NOMO-1 treated with DMSO at 0.1 percent for 48 hours (cell line): ENCODE results near the gene WWOX.

Experiments used
- DNase-seq: peaks from one replicate; lab custom pipeline; 2025; ENCODE audit not compliant: unreplicated experiment; lab: John Stamatoyannopoulos, UW

WWOX gene

GRCh38 chr16:78292086-78292843, 192.8 kb downstream of the WWOX start:
- DNase-seq = no peak

- DNase-seq = no peak
These were observed 193.5 kb downstream of the WWOX start for GRCh38 chr16:78292844-78293380.

DNA sequence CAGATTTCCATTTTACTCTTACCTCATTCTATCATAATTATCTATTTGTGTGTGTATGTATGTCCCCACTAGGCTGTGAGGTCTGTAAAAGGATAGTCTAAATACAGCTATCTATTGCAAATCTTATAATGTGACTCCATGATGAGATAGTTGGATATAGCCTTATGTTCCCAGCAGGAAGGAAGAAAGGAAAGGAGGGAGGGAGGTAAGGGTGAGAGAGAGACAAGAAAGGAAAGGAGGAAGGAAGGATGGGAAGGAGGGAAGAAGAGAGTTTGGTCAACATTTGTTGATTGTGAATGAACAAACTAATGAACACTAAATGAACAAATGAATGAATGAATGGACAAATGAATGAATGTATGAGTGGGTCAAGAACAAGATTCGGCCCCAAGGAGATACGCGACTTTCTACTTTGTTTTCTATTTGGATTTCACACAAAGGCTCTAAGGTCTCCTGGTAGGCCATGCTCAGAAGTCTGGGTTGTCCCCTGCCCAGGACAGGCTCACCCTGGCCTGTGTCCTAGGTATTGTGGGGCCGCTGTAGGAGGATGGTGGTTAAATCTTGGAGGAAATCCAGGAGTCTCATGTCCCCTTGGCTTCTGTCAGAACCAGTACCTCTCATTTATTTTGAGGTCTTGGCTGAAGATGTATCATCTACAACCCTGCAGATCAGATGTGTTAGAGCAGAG, 195.2 kb downstream of the WWOX start:
- DNase-seq = no peak

- DNase-seq = no peak
These were observed 197.7 kb downstream of the WWOX start for GRCh38 chr16:78297066-78297666.

- DNase-seq = no peak
These were observed 199.5 kb downstream of the WWOX start for GRCh38 chr16:78298986-78299385.

DNA sequence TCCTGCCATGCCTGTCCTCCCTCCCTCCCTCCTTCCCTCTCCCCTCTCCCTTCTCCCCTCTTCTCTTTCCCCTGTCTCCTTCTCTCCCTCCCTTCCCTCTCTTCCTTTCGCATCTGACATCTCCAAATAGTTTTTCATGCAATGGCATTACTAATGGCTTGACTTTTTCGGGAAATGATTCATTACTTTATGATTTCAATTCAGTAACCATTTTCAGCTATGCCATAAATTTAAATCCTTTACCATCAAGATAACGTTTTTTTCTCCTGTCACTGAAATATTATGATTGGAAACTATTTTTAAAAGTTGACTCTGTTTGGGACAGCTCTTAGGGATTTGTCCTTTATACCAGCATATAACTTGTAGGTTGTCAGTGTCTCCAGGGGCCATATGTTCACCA, 201.0 kb downstream of the WWOX start:
- DNase-seq = no peak

- DNase-seq = no peak
These were observed 204.5 kb downstream of the WWOX start for GRCh38 chr16:78303946-78304345.

DNA sequence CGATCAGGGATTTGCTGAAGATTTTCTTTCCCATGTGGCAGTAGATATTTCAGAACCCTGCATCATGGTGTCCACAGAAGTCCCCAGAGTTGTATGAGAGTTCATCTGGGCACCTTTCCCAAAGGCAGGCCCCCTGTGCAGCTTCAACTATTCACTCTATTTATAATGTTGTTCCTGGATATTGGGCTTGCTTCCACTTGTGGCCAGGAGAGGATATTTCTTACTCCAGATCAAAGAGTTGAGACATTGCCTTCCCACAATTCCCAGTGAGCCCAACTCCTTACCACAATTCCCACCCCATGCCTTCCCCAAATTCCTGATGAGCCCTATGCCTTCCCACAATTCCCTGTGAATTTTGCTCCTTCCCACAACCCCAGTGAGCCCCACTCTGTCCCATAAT, 206.9 kb downstream of the WWOX start:
- no peak for DNase-seq

DNA sequence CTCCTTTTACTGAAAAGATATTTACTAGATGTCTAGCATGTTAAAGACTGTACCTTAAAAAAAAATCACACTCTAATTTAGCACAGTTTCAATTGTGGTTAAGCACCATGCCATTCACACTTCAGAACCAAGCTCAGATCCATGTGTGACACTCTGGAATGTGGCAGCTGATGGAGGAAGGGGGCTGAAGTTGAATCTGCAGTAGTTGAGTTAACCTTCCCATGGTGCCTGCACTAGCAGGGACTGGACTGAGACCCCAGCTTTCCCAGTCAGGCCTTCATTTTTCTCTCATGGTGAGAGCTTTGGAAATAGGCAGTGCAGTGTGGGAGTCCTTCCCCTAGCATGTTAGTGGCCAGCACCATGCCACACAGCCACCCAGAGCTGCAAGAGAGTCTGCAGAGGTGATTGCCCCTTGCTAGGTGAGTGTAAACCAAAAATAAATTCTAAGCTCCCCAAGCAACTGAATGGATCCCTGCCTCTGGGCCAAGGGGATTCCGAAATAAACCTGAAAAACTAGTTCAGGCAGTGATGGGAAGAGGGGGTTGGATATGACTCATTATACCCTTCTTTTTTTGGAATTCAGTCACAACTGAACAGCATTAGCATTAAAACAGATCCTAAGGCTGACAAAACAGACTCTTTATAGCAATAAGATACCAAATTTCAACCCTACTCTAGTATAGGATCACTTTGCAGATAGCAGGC, 208.5 kb downstream of the WWOX start:
- no peak for DNase-seq

DNA sequence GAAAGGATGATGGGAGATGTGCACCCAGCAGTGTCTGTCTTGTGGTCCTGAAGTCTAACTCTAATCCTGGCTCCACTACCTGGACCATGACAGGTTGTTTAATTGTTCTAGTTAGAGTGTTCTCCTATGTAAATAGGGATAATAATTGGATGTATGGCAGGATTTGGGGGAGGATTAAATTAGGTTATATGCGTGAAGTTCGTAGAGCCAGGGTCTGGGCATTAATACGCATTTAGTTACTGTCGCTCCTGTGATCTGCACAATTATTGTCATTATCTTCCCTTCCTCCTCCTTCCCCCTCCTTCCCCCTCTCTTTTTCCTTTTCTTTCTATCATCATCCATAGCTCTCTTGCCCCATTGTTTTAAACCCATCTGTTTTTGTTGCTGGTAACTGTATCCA, 210.3 kb downstream of the WWOX start:
- DNase-seq = no peak

GRCh38 chr16:78310196-78310595, 210.7 kb downstream of the WWOX start:
- no peak for DNase-seq

DNA sequence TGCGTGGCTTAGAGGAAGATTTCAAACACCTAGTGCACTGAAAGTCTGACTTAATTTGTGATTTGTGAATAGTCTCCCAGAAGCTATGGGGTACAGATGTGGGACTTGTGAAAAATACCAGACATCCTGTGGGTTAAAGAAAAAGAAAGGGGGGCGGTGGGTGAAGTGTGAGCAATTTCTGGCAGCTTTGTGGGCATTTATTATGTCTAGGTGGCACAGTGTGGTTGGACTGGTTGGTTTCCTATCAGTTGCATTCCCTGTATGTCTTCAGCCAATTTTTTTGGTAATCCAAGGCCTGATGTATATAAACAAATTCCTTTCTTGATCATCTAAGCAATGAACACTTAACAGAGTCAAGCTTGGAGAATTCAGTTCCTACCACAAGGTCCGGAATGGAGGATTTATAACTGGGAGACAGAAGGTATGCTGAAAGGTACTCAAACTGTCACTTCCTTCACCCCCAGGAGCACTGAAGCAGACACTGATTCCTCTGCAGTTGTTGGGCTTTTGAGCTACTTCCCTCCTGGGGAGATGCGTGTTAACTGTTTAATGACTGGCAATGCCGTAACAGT, 211.6 kb downstream of the WWOX start:
- no peak for DNase-seq

DNA sequence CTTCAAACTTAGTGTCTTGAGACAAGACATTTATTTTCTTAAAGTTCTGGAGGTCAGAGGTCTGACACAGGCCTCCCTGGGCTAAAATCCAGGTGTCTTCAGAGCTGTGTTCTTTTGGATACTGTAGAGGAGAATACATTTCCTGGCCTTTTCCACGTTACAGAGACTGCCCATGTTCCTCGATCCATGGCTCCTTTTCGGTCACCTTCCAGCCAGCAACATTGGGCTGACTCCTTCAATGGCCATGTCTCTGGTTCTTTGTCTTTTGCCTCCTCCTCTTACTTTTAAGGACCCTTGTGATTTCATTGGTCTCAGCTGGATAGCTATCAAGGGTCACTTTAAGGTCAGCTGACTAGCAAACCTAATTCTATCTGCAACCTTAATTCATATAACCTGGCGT, 212.4 kb downstream of the WWOX start:
- DNase-seq = no peak

DNA sequence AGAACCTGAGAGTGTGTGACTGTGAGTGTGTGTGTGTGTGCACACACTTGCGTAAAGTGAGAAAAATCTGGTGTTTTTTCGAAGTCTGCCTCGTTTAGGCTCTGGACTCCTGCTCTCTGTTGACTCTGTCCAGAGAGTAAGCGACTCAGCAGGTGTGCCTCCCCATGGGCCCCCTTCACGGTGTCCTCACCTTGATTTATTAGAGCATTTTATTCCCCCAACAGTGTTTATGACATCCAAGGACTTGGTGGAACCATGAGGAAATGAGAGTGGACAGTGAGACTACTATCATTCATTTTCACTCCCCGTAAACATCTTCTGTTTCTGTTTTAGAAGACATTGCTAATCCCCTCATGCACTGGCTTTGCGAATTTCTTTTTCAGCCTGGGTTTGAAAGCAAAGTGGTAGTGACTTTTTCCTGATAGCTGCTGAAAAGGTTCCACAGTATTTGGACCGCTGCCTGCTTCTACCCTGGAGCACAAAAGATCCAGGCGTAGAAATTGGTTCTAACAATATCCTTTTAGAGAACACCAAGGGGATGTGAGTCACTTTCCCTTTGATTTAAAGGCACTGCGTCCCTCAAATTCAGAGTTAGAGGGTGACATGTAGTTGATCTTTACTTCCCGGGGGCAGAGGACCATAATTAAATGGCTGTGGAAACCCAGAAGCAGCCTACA, 218.2 kb downstream of the WWOX start:
- no peak for DNase-seq

- no peak for DNase-seq
These were observed 222.3 kb downstream of the WWOX start for GRCh38 chr16:78321620-78322360.

GRCh38 chr16:78323315-78323714, 223.9 kb downstream of the WWOX start:
- no peak for DNase-seq

- no peak for DNase-seq
These were observed 225.3 kb downstream of the WWOX start for GRCh38 chr16:78324649-78325285.

DNA sequence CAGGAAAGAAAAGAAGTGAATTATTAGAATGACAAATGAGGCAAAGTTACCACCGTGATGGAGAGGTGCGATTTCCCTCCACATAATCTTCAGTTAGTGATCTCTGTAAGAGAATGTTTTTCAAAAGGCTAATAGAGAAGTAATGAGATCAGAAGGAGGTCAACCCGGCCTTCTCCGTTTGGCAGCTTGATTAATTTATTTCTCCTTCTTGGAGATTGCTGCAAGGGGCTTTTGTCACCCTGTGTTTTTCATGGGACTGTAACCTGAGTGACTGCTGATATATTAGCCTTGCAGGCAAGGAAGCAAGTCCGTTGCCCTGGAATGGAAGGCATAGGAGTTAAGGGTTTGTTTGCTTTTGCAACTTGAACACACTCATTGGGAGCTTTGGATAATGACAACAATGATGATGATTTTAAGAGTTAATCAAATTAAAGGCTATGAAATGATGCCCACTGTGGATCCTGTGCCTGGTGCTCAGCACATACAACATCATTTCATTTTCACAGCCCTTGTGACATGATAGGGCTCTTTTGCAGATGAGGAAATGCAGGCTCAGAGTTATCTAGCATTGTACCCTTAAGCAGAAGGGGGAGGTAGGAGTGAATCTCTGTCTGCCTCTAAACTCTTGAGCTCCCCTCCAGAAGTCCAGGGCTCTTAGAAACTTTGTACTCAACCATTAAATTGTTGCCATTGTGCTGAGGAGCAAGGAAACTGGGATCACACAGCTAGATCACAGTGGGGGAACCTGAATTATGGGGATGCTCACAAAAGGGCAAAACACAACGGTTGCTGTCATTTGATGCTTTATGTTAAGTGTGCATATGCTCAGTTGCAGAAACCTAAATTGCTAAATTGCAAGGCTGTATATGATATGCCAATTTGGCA, 226.3 kb downstream of the WWOX start:
- DNase-seq = no peak
